Activated CD4-positive, CD25-positive, alpha-beta regulatory T cell (primary cell): ENCODE results near the gene CCT6B.
"Not testable (repeated sequence)": the region's sequence is repeated elsewhere in the genome, so short reads cannot be mapped to it uniquely, and the experiment has no call there.

Experiments used
- DNase-seq, 4 experiments: peaks; one replicate each; lab custom pipeline; 2025; lab: John Stamatoyannopoulos, UW

The CCT6B gene

GRCh38 chr17:34961093-34961911 lies at the start of gene CCT6B, which contains the start of gene ZNF830:
Gene CCT6B (minus strand): TSS chr17:34961460. CDS start chr17:34961393, 67 bp downstream.
Gene ZNF830 (plus strand): TSS chr17:34961540. CDS start chr17:34961567, 27 bp downstream.
- DNase-seq, result peak; percentile 62 to 80 (median 77)

- DNase-seq, result no peak
Measured at GRCh38 chr17:35010093-35010492, 48.8 kb upstream of the CCT6B start.

GRCh38 chr17:35006961-35007360 lies 45.7 kb upstream of the CCT6B start:
- DNase-seq, result no peak

- DNase-seq, result no peak
Measured at GRCh38 chr17:35006345-35006744, 45.1 kb upstream of the CCT6B start.

- DNase-seq, result no peak
Measured at GRCh38 chr17:35003778-35004177, 42.5 kb upstream of the CCT6B start.

GRCh38 chr17:35002876-35003551 lies 41.8 kb upstream of the CCT6B start:
- no peak for DNase-seq

- no peak for DNase-seq
Measured at GRCh38 chr17:35001549-35001948, 40.3 kb upstream of the CCT6B start.

GRCh38 chr17:35000965-35001364 lies 39.7 kb upstream of the CCT6B start:
- DNase-seq, result not testable (repeated sequence)

- DNase-seq, result no peak
Measured at GRCh38 chr17:34999456-34999855, 38.2 kb upstream of the CCT6B start.

GRCh38 chr17:34998205-34998604 lies 36.9 kb upstream of the CCT6B start:
- DNase-seq, result peak; percentile 41 to 61 (median 52)

GRCh38 chr17:34997355-34997862 lies 36.1 kb upstream of the CCT6B start:
- no peak for DNase-seq

GRCh38 chr17:34996422-34997285 lies 35.4 kb upstream of the CCT6B start:
- DNase-seq, result no peak

- no peak for DNase-seq
Measured at GRCh38 chr17:34993031-34993430, 31.8 kb upstream of the CCT6B start.

- no peak for DNase-seq
Measured at GRCh38 chr17:34991606-34992005, 30.3 kb upstream of the CCT6B start.

- no peak for DNase-seq
Measured at GRCh38 chr17:34990921-34991365, 29.7 kb upstream of the CCT6B start.

- no peak for DNase-seq
Measured at GRCh38 chr17:34989473-34989872, 28.2 kb upstream of the CCT6B start.

- DNase-seq, result no peak
Measured at GRCh38 chr17:34988644-34989043, 27.4 kb upstream of the CCT6B start.

GRCh38 chr17:34987232-34987631 lies 26.0 kb upstream of the CCT6B start:
- DNase-seq, result no peak

GRCh38 chr17:34981538-34982241 lies 20.4 kb upstream of the CCT6B start:
- no peak for DNase-seq

GRCh38 chr17:34980681-34981537 lies 19.6 kb upstream of the CCT6B start:
- DNase-seq, result peak; percentile 67 to 74 (median 70)
